SK-N-SH treated with all-trans-retinoic acid at 6 μM for 48 hours (cell line): ENCODE measurements around the gene TECR.

ENCODE experiments used
- ARNTL ChIP-seq: fragments of 450-650 bp; formaldehyde crosslinking; IDR thresholded peaks from 2 replicates; pipeline ENCODE4 v1.5.0; 2020; ENCODE audit warnings: low read depth, mild to moderate bottlenecking, moderate library complexity, borderline replicate concordance
- CSDC2 ChIP-seq: fragments of 250-450 bp; sonication (Bioruptor Pico); IDR thresholded peaks from 2 replicates; pipeline ENCODE4 v1.5.0; 2020; ENCODE audit warnings: mild to moderate bottlenecking, moderate library complexity
- RARB ChIP-seq: fragments of 250-450 bp; sonication (Bioruptor Pico); IDR thresholded peaks from 2 replicates; pipeline ENCODE4 v1.8.0; 2021; ENCODE audit warnings: mild to moderate bottlenecking, moderate library complexity
- ZNF70 ChIP-seq: fragments of 450-650 bp; formaldehyde crosslinking; IDR thresholded peaks from 2 replicates; pipeline ENCODE4 v1.5.0; 2020; ENCODE audit warnings: mild to moderate bottlenecking, moderate library complexity
- TF ChIP-seq, protein P1 (sequence below): fragments of 250-450 bp; sonication (Bioruptor Pico); IDR thresholded peaks from 2 replicates; pipeline ENCODE4 v1.8.0; 2021; ENCODE audit warnings: low read depth, mild to moderate bottlenecking, moderate library complexity, borderline replicate concordance

GRCh38 chr19:14577264-14577663 lies 47.9 kb downstream of the TECR start:
- TF ChIP-seq ZNF70 (CRISPR knock-in tag) (no peak), CSDC2 (CRISPR knock-in tag) (no peak), RARB (CRISPR knock-in tag) (no peak), ARNTL (CRISPR knock-in tag) (no peak)
- TF ChIP-seq, protein P1, sequence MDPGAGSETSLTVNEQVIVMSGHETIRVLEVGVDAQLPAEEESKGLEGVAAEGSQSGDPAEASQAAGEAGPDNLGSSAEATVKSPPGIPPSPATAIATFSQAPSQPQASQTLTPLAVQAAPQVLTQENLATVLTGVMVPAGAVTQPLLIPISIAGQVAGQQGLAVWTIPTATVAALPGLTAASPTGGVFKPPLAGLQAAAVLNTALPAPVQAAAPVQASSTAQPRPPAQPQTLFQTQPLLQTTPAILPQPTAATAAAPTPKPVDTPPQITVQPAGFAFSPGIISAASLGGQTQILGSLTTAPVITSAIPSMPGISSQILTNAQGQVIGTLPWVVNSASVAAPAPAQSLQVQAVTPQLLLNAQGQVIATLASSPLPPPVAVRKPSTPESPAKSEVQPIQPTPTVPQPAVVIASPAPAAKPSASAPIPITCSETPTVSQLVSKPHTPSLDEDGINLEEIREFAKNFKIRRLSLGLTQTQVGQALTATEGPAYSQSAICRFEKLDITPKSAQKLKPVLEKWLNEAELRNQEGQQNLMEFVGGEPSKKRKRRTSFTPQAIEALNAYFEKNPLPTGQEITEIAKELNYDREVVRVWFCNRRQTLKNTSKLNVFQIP (CRISPR knock-in tag): no peak
